Measurements from ENCODE around the gene SCGB3A1. TPM values are rescaled to one million over a fixed set of nuclear protein-coding genes. Genes with fewer than 3 reads are reported as not detected.

SCGB3A1 gene
- total and polyA plus RNA-seq, 2 of the 4 experiments (the other 2 are of a cell fraction): not detected

GRCh38 chr5:180611140-180611850 is 20.0 kb upstream of the SCGB3A1 start:
- DNase-seq: no peak

More at GRCh38 chr5:180611140-180611850, 20.0 kb upstream of the SCGB3A1 start:
- no peak for TF ChIP-seq NFE2L2 (IDR thresholded peaks at IDR 0.05; ENCODE audit: low read depth, low read length)
- no peak for TF ChIP-seq MXI1 (IDR thresholded peaks at IDR 0.05; ENCODE audit: borderline replicate concordance, low read depth, low read length)
- TF ChIP-seq FOS (IDR thresholded peaks at IDR 0.05; ENCODE audit: low read depth, low read length): no peak
- Histone ChIP-seq H3K18ac (ENCODE audit: low read depth, low read length) (no peak overlapping the region), H3K9ac (ENCODE audit: low read depth, low read length) (no peak overlapping the region), H3K4me3 (ENCODE audit: insufficient read depth, low read depth, low read length) (no peak overlapping the region), H2BK20ac (ENCODE audit: low read depth, low read length) (no peak overlapping the region), H3K4me2 (ENCODE audit: low read depth, low read length) (no peak overlapping the region), H2BK120ac (ENCODE audit: low read depth, low read length) (no peak overlapping the region), H3K4me1 (ENCODE audit: control insufficient read depth, insufficient read depth, low read length) (no peaks in the 10 kb centered on the region), H3K14ac (replicated peaks; ENCODE audit: low read depth, low read length) (no peak overlapping the region), H2AK5ac (ENCODE audit: low read depth, low read length) (no peak overlapping the region), H3K36me3 (ENCODE audit: control insufficient read depth, insufficient read depth, low read length) (no peaks in the 10 kb centered on the region), H3K4ac (ENCODE audit: low read depth, low read length) (no peak overlapping the region), H4K5ac (ENCODE audit: low read depth, low read length) (no peak overlapping the region), H2AK9ac (replicated peaks; ENCODE audit: low read depth, low read length, poor library complexity) (no peak overlapping the region), H3K27ac (ENCODE audit: insufficient read depth, low read length) (no peak overlapping the region), H2BK15ac (ENCODE audit: low read depth, low read length) (no peak overlapping the region), H3K9me1 (ENCODE audit: insufficient read depth, low read length) (no peaks in the 10 kb centered on the region), H4K20me1 (ENCODE audit: insufficient read depth, low read length) (no peaks in the 10 kb centered on the region), H3K27me3 (ENCODE audit: control insufficient read depth, insufficient read depth, low read length) (peaks cover 1% of the 10 kb centered on the region; the same call in 1 of the 2 replicates), H2AFZ (replicated peaks; ENCODE audit: low read length, poor library complexity) (no peak overlapping the region), H4K91ac (ENCODE audit: insufficient read depth, low read depth, low read length) (no peak overlapping the region), H3K9me3 (ENCODE audit: control insufficient read depth, insufficient read depth, low read length) (no peaks in the 10 kb centered on the region), H3K56ac (ENCODE audit: extremely low read depth, insufficient read depth, low read length) (no peak overlapping the region), H3K79me1 (ENCODE audit: low read depth in 1 of 2, low read length in 2 of 2) (no peaks in the 10 kb centered on the region), H3K23ac (ENCODE audit: low read depth, low read length) (no peak overlapping the region), H4K8ac (ENCODE audit: low read depth in 2 of 2, low read length in 2 of 2) (no peak overlapping the region), H2BK5ac (ENCODE audit: low read depth, low read length, poor library complexity, severe bottlenecking) (no peak overlapping the region)
- peak; percentile 17; the same call in 1 of the 2 replicates for ATAC-seq (ENCODE audit: low read depth)
- dilution Hi-C loops (cut with HindIII; ENCODE audit: low sequenced_read_pairs, unreplicated experiment) (no loop called here), in situ Hi-C loops (cut with MboI; ENCODE audit: low sequenced_read_pairs) (no loop called here), intact Hi-C loops (cut with micrococcal nuclease) (no loop called here)
- 79% methylated on average over 8 of the region's 30 CpGs; no CpG with 5 or more reads in 1 of the 2 experiments for WGBS, 2 experiments (ENCODE audit: extremely low coverage in 2 of 2, insufficient read length in 1 of 2)
- BruUV-seq (replicated peaks): no TSS peak
- POLR2A ChIA-PET (ENCODE audit: unreplicated experiment): no interaction called here
- CTCF ChIA-PET: no interaction called here
